GM18502 (cell line): Measurements from ENCODE around the gene GNAO1.

ENCODE experiments used
- ATAC-seq: cut with Tn5 transposase; IDR thresholded peaks from one replicate; pipeline ENCODE4 v1.9.1; 2021; ENCODE audit warnings: mild to moderate bottlenecking; ENCODE audit not compliant: unreplicated experiment, poor library complexity

Gene GNAO1

DNA sequence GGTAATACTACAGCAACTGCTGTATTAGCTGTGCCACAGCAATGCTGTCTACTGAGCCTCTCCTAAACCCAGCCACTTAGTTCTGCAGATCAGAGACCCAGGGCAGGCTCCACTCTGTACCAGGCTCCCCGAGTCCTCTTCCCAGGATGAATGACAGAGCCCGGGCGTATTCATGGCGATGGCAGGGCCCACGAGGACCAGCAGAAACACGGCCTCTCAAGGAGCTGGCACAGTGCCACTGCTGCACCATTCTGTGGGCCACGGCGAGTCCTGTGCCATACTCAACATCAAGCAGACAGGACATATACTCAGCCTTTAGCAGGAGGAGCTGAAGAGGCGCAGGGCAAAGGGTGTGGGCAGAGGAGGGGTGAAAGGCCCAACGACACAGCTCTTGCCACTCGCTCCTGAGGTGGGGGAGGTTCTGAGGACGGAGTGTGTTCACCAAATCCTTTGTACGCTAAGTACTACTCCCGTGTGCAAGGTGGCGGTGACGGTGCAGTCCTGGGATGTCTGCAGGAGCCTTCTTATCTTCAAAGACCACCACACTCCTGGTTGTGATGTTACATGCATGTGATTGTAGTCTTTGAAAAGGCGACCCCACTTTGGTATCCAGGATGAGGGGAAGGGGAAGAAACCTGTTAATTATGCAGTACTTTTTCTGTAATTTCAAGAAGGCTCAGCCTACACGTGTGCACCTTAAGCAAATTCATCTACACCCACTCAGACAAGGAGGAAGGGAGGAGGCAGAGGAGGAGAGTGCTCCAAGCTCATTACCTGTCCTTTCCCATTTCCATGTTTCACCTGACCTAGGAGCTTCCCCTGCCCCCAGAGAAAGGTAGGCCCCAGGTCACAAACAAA is 136.0 kb downstream of the GNAO1 start:
- ATAC-seq, result no peak

DNA sequence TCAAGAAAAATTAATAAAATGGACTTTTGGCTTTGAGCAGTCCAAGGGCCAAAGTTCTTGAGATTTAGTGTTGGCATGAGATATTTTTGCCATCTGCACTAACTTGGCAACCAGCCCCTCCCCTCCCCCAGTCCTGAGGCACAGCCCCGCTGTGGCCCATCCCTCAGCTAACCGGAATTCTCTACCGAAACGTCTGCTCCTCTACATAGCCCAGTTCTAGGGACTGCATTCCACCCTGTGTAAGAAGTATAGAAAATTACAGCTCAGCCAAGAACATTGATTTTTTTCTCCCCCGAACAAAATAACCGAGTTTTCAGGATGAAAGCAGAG is 136.6 kb downstream of the GNAO1 start:
- ATAC-seq, result no peak

DNA sequence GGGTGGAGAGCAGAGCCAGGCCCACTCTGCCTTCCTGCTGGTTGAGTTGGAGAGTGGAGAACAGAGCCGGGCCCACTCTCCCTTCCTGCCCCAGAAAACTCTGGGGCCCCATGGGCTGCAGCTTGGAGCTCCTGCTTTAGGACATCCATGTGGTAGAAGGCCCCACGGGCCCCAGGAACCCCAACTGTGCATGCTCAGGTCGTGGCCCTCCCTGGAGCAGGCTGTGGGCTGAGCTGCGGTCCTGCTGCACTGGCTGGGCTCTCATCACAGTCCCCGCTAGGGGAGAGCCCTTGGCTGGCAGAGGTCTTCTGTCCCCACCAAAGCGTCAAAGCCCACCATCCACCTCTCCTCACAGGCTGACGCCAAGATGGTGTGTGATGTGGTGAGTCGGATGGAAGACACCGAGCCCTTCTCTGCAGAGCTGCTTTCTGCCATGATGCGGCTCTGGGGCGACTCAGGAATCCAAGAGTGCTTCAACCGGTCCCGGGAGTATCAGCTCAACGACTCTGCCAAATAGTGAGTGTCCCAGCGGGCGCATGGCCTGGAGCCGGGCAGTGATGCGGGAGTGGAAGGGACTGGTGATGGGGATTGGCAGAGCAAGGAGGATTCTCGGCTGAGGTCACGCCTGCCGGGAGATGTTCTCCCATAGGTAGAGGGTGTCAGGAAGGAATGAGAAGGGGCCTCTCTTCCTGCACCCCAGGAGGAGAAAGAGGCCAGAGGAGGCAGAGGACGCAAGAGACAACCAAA is 137.2 kb downstream of the GNAO1 start:
- ATAC-seq, result no peak

- no peak for ATAC-seq
These were observed 138.6 kb downstream of the GNAO1 start for GRCh38 chr16:56329887-56330286.

GRCh38 chr16:56330476-56330875 is 139.2 kb downstream of the GNAO1 start:
- ATAC-seq, result no peak

GRCh38 chr16:56331399-56331798 is 140.1 kb downstream of the GNAO1 start:
- no peak for ATAC-seq

DNA sequence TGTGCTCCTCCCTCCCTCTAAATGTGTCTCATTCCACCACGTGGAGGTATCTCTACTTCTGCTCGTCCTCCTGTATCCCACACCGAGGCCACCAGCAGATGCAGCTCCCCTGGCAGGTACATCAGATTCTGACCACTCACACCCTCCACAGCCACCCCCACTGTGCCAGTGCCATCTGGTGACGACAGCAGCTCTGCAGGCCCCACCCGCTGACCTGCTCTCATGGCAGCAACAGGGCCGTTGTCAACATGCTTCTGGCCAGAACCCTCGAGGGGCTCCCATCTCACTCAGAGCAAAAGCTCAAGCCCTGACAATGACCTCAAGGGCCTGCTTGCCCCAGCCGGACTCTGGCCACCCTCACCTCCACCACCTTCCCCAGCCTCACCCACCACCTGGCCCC is 140.6 kb downstream of the GNAO1 start:
- no peak for ATAC-seq

- no peak for ATAC-seq
These were observed 141.3 kb downstream of the GNAO1 start for GRCh38 chr16:56332464-56333079.

GRCh38 chr16:56334761-56335160 is 143.5 kb downstream of the GNAO1 start:
- ATAC-seq, result no peak

- ATAC-seq, result no peak
These were observed 144.9 kb downstream of the GNAO1 start for GRCh38 chr16:56336071-56336688.

- ATAC-seq, result no peak
These were observed 145.4 kb downstream of the GNAO1 start for GRCh38 chr16:56336711-56337110.

- ATAC-seq, result no peak
These were observed 146.0 kb downstream of the GNAO1 start for GRCh38 chr16:56337131-56337857.

GRCh38 chr16:56337858-56338325 is 146.6 kb downstream of the GNAO1 start:
- no peak for ATAC-seq

DNA sequence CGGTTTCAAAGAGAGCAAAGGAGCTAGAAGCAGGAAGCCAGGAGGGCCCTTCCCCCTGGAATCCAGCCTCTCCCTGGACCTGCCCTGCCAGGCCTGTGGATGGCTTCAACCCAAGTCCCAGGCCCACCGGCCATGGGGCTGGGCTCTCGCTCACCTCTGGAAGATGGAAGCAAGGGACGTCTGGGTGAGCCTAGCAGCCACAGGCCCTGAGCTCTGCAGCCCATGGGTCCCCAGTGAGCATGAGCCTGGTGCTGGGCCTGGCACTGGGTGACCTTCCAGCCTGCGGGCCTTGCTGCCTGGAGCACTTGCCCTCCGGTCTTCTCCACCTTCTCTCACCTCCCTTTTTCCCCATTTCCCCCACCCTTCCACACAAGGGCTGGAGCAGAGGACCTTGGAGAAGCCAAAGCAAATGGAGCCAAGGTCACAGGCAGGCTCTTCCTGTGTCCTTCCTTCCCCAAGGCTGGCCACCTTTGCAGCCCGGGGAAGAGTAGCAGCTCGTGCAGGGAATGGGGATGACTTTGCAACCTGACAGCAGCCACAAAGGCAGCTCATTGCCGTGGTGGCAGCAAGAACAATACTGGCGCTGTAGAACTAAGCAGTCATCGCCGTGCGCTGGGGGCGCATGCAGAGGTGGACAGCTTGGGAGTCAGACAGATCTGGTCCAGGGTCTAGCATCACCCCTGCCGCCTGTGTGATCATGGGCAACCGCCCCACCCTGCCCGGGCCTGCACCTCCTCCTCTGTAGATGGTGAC is 147.5 kb downstream of the GNAO1 start:
- ATAC-seq, result no peak

- no peak for ATAC-seq
These were observed 148.3 kb downstream of the GNAO1 start for GRCh38 chr16:56339431-56340195.

DNA sequence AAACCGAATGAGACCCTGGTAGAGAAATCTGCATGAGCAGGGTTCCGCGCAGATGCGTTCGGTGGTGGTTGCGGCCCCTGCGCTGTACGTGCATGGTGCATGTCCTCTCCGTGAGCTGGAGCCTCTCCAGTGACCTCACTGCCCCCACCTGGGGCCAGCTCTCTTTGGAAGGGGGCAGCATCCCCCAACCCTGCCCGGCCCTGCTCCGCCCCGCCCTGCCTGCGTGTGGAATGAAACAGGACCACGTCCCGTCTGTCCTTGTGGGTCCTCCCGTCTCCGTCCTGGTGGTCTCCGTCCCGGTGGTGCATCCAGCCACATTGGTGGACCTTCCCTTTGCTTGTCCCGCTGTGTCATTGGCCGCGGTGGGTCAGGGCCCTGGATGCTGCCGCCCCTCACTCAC is 149.1 kb downstream of the GNAO1 start:
- no peak for ATAC-seq

DNA sequence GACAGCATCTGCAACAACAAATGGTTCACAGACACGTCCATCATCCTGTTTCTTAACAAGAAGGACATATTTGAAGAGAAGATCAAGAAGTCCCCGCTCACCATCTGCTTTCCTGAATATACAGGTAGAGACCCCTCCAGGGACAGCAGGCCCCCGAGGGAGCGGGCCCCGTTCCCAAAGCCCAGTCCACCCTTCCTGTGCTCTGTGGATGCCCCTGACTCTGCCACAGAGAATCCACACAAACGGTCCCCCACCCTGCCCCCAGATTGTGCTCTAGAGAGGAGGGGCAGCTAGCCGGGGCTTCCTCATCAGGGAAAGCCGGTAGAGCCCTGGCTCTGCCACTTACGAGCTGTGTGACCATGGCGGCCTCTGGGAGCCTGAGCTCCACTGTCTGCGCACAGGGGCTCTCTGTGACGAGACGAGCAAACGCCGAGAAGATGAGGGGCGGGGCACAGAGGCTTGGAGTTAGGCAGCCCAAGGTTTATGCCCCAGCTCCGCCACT is 149.6 kb downstream of the GNAO1 start:
- no peak for ATAC-seq

- no peak for ATAC-seq
These were observed 150.5 kb downstream of the GNAO1 start for GRCh38 chr16:56341656-56342399.
